HG03196 (cell line): ENCODE results near the gene CARD8.
"Not testable (repeated sequence)": the region's sequence is repeated elsewhere in the genome, so short reads cannot be mapped to it uniquely, and the experiment has no call there.

Experiments
- ATAC-seq: cut with Tn5 transposase; IDR thresholded peaks from one replicate; pipeline ENCODE4 v1.9.1; 2021; ENCODE audit not compliant: unreplicated experiment

CARD8 gene

DNA sequence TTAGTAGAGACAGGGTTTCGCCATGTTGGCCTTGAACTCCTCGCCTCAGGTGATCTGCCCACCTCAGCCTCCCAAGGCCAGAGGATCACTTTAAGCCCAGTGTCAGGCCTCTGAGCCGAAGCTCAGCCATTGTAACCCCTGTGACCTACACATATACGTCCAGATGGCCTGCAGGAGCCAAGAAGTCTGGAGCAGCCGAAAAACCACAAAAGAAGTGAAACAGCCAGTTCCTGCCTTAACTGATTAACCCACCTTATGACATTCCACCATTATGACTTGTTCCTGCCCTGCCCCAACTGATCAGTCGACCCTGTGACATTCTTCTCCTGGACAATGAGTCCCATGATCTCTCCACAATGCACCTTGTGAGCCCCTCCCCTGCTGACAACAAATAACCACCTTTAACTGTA is 13.9 kb upstream of the CARD8 start:
- not testable (repeated sequence) for ATAC-seq

DNA sequence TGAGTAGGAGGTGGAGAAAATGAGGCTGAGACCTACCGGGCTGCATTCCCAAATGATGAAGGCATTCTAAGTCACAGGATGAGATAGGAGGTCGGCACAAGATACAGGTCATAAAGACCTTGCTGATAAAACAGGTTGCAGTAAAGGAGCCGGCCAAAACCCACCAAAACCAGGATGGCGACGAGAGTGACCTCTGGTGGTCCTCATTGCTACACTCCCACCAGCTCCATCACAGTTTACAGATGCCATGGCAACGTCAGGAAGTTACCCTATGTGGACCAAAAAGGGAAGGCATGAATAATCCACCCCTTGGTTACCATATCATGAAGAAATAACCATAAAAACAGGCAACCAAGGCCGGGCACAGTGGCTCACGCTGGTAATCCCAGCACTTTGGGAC is 9.6 kb upstream of the CARD8 start:
- not testable (repeated sequence) for ATAC-seq

DNA sequence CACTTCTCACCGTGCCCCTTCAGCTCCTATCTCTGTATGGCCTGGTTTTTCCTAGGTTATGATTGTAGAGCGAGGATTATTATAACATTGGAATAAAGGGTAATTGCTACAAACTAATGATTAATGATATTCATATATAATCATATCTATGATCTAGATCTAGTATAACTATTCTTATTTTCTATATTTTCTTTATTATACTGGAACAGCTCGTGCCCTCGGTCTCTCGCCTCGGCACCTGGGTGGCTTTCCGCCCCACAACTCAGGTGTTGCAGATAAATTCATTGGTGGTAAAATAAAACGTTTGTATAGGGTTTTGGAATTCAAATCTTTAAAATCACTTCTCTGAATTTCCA is 4.6 kb upstream of the CARD8 start:
- not testable (repeated sequence) for ATAC-seq

DNA sequence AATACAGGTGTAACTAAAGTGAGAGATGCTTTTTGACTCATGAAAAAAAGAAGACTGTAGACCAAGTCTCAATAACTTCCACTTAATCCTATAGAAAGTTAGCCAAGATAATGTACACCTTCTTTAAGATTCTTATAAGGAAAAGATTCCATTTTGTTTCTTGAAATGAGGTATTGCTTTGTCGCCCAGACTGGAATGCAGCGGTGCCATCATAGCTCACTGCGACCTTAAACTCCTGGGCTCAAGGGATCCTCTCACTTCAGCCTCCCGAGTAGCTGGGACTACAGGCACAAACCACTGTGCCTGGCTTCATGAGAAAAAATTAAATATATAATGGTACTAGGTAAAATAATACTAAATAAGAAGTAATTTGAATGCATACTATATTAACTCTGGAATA is 3.3 kb upstream of the CARD8 start:
- ATAC-seq: not testable (repeated sequence)

DNA sequence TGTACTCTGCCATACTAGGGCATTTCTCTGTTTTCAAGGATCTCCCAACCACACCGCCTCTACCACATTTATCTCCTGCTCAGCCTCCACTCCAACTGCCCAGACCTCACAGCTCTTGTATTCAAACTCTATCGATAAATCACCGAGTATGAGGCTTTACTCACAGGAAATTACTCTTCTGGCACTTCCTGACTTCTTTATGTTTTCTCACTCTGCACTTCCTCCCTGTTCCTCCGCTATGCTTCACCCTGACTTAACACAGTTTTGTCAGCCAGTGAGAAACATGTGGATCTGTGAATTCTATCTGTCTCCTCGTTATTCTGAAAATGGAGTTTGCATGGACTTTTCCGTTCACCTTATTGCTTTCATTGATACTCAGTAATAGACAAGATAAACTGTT is 2.6 kb upstream of the CARD8 start:
- no peak for ATAC-seq

DNA sequence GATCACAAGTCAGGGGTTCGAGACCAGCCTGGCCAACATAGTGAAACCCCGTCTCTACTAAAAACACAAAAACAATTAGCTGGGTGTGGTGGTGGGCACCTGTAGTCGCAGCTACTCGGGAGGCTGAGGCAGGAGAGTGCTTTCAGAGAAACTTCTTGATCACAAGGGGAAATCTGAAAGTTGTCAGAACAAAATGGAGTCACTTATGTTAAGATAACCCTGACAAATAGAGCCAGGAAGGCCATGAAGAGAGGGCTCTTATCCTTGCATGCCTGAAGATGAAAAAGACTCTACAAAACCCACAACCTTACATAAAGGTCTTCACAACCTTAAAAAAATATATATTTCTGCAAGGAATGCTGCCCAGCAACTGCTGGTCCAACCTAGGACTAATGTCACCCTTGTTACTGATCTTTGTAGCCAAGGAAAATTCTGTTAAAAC is 1.2 kb downstream of the CARD8 start:
- no peak for ATAC-seq

DNA sequence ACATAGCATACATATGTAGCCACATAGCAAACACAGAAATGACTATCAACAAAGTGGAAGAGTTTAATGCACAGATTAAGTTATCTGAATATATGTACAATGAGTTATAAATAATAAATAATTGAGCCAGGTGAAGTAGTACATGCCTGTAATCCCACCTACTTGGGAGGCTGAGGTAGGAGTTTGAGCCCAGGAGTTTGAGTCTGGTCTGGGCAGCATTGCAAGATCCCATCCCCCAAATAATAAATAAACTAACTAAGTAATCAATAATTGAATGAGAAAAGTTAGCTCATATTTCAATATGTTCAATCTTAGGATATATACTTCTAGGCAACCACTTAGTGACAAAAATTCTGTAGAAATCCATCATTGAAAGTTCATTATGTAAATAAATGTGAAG is 1.7 kb downstream of the CARD8 start:
- no peak for ATAC-seq

DNA sequence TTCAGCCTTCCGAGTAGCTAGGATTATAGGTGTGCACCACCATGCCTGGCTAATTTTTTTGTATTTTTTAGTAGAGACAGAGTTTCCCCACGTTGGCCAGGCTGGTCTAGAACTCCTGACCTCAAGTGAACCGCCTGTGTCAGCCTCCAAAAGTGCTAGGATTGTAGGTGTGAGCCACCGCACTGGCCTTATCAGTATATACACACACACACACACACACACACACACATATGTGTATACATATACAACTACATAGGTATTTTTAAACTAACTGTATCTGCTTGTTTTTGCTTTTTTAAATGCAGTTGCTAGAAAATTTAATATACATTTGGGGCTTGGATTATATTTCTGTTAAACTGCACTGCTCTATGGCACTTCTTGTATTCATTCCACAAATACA is 3.1 kb downstream of the CARD8 start:
- ATAC-seq: no peak

DNA sequence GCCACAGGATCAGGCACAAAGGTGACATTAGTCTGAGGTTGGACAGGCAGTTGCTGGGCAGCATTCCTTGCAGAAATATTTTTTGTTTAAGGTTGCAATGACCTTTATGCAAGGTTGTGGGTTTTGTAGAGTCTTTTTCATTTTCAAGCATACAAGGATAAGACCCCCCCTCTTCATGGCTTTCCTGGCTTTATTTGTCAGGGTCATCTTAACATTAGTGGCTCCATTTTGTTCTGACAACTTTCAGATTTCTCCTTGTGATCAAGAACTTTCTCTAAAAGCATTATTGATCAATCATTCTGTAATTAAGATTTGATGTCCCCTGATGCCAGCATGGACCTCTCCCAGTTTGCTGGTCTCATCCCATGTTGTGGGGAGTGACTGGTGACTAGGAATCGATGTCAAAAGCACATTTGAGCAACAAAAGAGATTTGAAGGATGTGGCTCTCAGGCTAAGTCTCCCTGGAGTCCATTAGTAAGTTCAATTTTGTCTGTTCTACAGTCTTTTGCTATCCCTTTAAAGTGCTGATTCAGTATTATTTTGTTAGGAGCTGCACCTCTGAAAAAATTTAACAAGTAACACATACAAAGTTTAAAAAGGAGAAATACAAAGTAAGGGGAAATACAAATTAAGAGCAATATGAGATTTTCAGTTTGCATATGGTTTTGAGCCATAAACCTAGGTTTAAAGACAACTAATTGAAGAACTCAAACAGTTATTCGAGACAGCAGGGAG is 5.3 kb downstream of the CARD8 start:
- ATAC-seq: no peak

DNA sequence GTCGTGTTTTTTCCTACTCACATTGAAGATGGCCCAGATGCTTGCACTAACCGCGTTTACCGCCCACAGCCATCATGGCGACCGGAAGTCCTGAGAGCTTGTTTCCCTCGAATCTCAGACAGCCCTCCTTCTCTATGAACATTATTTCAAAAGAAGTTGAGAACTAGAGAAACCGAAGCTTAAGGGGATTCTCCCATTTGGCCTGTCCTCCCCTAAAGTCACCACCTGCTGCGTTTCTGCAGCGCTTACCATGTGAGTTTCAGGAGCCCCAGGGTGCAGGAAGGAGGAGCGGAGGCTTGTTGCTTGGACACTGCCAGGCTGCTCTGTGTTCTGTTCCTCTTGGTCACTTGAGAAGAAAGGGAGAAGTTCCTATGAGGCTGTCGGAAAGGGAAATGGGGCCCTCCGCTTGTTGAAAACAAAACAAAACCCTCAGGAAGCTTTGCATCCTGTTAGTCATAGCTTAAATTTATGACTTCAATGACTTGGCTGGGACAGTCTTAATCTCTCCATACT is 6.2 kb downstream of the CARD8 start:
- ATAC-seq: peak; percentile 61

DNA sequence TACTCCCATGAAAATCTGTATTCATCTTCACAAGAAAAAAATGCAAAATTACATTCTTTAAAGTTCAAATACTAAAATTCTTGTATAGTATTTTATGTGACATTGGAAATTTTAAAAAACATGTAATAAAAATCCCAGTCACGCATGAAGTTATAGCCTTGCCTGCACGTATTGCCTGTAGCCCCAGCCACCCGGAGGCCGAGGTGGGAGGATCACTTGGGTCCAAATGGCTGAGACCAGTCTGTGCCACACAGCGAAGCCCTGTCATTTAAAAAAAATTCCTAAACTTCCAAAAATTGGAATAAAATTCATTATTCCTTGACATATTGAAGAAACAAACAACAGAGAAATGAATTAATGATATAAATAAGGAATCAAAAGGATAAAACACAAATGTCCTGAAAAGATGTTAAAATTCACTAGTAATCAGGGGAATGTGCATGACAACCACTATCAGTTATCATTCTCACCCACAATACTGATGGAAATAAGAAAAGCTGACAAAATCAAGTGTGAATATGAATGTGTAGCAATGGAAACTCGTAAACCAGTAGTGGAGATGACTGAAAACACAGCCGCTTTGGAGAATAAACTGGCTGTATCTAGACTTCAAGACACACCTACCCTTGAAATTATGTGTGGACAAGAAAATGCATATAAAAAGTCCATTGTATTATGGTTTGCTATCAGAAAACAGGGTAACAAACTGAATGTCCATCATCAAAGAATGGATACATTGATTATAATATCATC is 7.5 kb downstream of the CARD8 start:
- no peak for ATAC-seq

DNA sequence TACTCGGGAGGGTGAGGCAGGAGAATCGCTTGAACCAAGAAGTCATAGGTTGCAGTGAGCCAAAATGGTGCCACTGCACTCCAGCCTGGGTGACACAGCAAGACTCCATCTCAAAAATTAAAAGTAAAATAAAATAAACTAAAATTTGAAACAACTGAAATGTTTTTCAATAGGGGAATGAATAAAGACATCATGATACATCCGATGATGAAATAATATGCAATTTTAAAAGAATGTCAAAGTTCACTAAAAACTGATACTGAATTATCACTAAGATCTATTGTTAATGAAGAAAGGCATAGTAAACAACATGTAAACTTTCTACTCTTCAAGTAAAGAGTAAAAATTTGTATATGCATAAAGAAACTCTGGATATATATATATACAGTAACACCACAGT is 8.5 kb downstream of the CARD8 start:
- no peak for ATAC-seq

DNA sequence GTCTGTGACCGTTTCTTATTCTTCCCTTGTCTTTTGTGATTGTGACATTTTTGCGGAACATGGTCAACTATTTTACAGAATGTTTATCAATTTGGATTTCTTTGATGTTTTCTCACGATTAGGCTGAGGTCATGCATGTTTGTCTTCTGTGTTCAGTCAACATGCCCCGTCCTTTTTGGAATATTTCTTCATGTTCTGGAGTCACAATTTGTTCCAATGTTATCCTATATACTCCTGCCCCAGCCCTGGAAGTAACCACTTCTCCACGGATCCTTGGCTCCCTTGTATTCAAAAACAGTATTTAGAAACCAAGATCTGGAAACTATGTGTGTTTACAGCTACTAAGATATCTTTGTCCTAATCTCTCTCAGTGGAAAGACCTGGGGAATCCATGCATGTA is 9.6 kb downstream of the CARD8 start:
- no peak for ATAC-seq

DNA sequence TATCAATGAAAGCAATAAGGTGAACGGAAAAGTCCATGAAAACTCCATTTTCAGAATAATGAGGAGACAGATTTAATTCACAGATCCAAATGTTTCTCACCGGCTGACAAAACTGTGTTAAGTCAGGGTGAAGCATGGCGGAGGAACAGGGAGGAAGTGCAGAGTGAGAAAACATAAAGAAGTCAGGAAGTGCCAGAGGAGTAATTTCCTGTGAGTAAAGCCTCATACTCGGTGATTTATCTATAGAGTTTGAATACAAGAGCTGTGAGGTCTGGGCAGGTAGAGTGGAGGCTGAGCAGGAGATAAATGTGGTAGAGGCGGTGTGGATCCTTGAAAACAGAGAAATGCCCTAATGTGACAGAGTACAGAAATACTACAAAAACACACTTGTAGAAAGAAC is 11.4 kb downstream of the CARD8 start:
- no peak for ATAC-seq

DNA sequence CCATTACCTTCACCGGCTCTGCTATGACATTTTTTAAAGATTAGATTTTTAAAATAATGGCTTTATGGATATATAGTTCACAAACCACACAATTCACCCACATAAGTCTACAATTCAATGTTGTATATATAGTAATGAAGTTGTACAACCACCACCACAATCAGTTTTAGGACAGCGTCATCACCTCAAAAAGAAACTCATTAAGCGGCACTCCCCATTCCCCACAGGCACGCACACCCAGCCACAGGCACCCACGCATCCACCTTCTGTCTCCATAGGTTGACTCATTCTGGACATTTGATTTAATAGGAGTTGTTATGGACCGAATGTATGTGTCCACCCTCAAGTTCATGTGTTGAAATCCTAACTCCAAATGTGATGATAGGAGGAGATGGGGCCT is 13.9 kb downstream of the CARD8 start:
- ATAC-seq: not testable (repeated sequence)

DNA sequence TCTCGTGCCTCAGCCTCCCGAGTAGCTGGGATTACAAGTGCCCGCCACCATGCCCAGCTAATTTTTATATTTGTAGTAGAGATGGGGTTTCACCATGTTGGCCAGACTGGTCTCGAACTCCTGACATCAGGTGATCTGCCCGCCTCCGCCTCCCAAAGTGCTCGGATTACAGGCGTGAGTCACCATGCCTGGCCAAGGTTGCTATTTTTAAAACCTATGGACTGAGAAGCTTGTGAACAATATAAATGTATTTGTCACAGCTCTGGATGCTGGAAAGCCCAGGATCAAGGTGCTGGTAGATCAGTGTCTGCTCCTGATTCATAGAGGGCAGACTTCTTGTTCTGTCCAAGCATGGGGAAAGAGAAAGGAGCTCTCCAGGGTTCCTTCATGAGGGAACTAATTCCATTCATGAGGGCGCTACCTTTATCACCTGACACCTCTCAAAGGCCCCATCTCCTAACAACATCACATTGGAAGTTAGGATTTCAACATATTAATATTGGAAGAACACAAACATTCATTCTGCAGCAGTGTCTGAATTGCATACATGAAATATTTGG is 16.1 kb downstream of the CARD8 start:
- ATAC-seq: no peak

DNA sequence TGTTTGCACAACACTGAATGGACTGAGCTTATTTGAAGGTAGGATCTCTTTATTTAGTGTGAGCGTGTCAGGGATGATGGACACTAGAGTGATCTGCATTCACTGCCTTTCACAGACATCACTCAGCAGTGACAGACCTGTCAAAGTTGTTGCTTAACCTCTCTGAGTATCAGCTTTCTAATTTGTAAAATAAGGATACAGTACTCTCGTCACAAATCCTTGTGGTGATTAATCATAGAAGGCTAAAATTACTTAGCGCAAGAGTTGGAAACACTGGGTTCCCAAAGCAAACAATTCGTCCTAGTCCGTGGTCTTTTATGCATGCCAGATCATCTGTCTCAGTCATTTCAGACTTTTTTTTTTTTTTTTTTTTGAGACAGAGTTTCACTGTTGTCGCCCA is 16.6 kb downstream of the CARD8 start:
- ATAC-seq: no peak

DNA sequence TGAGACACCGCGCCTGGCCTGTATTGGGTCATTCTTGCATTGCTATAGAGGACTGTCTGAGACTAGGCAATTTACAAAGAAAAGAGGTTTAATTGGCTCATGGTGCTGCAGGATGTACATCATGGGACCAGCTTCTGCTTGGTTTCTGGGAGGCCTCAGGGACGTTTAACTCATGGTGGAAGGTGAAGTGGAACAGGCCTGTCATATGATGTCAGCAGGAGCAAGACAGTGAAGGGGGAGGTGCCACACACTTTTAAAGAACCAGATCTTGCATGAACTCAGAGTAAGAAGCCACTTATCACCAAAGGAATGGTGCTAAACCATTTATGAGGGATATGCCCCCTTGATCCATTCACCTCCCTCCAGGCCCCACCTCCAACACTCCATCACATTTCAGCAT is 18.7 kb downstream of the CARD8 start:
- ATAC-seq: no peak

DNA sequence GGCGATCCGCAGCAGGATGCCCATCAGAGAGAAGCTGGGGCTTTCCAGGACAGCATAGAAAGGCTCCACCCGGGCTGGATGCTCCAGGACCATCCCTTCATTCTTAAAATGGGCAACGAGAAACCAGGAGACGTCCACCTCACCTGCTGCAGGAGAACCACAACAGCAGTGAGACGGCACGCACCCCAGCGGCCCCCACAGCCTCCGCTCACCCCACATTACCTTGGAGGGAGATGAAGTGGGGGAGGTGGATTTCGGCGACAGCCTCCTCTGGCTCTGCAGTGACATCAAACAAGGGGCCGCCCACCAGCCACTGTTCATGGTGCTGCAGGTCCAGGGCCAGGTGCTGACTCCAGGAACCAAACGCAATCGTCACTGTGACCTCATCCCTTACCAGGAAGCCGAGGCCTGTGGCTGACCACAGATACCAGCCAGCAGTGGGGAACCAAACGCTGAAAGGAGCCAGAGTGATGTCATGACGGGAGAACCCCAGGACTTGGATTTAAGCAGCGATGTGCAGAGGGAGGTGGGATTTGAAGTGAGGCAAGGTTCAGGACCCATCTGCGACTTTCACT is 25.1 kb downstream of the CARD8 start:
- no peak for ATAC-seq

DNA sequence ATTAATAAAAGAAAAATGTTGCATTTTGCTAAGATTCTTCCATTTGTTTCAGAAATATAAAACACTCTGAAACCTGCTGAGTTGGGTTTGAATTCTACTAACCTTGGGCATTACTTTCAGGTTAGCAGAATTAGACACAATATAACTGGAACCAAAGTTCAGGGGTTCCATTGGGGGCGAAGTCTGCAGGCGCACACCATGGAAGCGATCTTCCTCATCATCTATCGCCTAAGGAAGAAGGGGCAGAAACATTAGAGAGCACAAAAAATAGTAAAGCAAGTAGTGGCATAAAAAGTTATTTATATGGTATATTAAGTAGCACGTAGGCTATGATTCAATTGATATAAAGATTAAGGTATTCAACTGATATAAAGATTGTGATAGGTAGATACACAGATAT is 34.1 kb downstream of the CARD8 start:
- no peak for ATAC-seq

DNA sequence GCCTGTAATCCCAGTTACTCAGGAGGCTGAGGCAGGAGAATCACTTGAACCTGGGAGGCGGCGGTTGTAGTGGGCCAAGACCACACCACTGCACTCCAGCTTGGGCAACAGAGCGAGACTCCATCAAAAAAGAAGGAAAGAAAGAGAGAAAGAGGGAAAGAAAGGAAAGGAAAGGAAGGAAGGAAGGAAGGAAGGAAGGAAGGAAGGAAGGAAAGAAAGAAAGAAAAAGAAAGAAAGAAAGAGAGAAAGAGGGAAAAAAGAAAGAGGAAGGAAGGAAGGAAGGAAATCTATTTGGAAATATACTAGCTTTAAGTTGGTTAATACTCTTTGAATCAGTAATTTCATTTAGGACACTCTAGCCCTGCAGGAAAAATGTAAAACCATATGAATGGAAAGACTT is 34.9 kb downstream of the CARD8 start:
- ATAC-seq: not testable (repeated sequence)

DNA sequence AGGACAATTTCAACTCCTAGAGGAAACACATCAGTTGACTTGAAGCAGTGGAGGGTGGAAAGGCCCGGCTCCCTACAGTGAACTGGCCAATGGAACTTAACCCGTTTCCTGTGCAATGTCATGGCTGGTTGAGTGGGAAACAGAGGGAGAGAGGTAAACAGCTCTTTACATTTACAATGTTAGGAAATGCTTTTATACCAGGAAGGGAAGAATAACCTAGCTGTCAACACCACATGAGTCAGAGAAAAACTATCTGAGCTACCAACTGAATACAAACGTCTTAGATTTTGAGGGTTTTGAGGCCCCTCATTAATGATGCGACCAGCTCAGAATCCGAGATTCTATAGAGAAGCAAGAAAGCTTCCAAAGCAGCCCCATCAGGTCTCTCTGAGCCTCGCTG is 36.7 kb downstream of the CARD8 start:
- ATAC-seq: no peak
